Sigmoid colon (tissue), 7 donors: ENCODE measurements around the gene SORCS2. TPM values are rescaled to one million over a fixed set of nuclear protein-coding genes. Genes with fewer than 3 reads are reported as not detected.

Experiments used
- DNase-seq: peaks from one replicate; pipeline ENCODE4 v3.0.0-alpha.2; 2019
- H3K27ac ChIP-seq, 4 donors: fragments of 200-600 bp; sonication (generic); one replicate each; pipeline ENCODE4 v1.5.1; 2016 to 2019; ENCODE audit warnings: mild to moderate bottlenecking in 1 of 4
- H3K27me3 ChIP-seq, 3 donors: fragments of 200-600 bp; sonication (generic); one replicate each; pipeline ENCODE4 v1.5.1; 2019; ENCODE audit warnings: mild to moderate bottlenecking in 1 of 3
- H3K36me3 ChIP-seq, 4 donors: fragments of 200-600 bp; sonication (generic); one replicate each; pipeline ENCODE4 v1.5.1; 2016 to 2019
- H3K4me1 ChIP-seq, 4 donors: fragments of 200-600 bp; sonication (generic); one replicate each; pipeline ENCODE4 v1.5.1; 2017 to 2019
- H3K4me3 ChIP-seq, 4 donors: fragments of 200-600 bp; sonication (generic); one replicate each; pipeline ENCODE4 v1.5.1; 2017 to 2019; ENCODE audit warnings: mild to moderate bottlenecking in 2 of 4, moderate library complexity in 1 of 4
- H3K9me3 ChIP-seq, 4 donors: fragments of 200-600 bp in 3 of 4; sonication (generic) in 3 of 4; one replicate each; pipeline versions ENCODE4 v1.5.1 to v1.6.1; 2013 to 2019
- EP300 ChIP-seq, 4 donors: sonication (generic); formaldehyde crosslinking; IDR thresholded peaks; one replicate each; pipeline ENCODE4 v1.6.1; 2017; ENCODE audit warnings: antibody characterized with exemption in 4 of 4
- POLR2A ChIP-seq, 2 donors: fragments of 450-650 bp; IDR thresholded peaks; one replicate each; pipeline ENCODE4 v1.6.1; 2016; ENCODE audit warnings: antibody characterized with exemption in 2 of 2, mild to moderate bottlenecking in 2 of 2, moderate library complexity in 2 of 2
- POLR2AphosphoS5 ChIP-seq, 4 donors: sonication (generic); formaldehyde crosslinking; IDR thresholded peaks; one replicate each; pipeline ENCODE4 v1.6.1; 2017; ENCODE audit warnings: antibody characterized with exemption in 4 of 4
- WGBS, 2 donors: extraction: QIAGEN DNeasy Blood & Tissue Kit; methylation state at CpG; one replicate each; pipeline ENCODE4 v1.1.7; 2013; 5-methylcytosine and 5-hydroxymethylcytosine counted together
- intact Hi-C: fragments of 100-400 bp; cut with DNase I; formaldehyde crosslinking; loops from one replicate; pipeline ENCODE4 v1.15.1; 2023
- polyA plus RNA-seq, 3 donors: library from polyadenylated mRNA; stranded (reverse); fragments of 200-250 nt; gene quantifications; one replicate each; pipeline ENCODE4 v1.2.3, GENCODE V29; 2013
- total RNA-seq, 4 donors: library from RNA; depleted of rRNA; stranded (reverse); fragments of >200 nt; gene quantifications; one replicate each; pipeline ENCODE4 v1.1.0, GENCODE V29; 2016
- TF ChIP-seq, protein P1 (sequence below), 4 experiments: fragments of 450-650 bp in 3 of 4; fragments of 200-600 bp in 1 of 4; IDR thresholded peaks; one replicate each; pipeline ENCODE4 v1.5.1; 2016 to 2019; ENCODE audit warnings: antibody characterized with exemption in 4 of 4, mild to moderate bottlenecking in 3 of 4, moderate library complexity in 2 of 4
- donor health status: healthy with polysubstance abuse.
- donor health status: Bipolar disorder and iron deficiency.
- donor health status: healthy.

SORCS2 gene
- total and polyA plus RNA-seq, 7 donors, result 1.8 to 6.4 (median 3.9) TPM; not detected in 2

DNA sequence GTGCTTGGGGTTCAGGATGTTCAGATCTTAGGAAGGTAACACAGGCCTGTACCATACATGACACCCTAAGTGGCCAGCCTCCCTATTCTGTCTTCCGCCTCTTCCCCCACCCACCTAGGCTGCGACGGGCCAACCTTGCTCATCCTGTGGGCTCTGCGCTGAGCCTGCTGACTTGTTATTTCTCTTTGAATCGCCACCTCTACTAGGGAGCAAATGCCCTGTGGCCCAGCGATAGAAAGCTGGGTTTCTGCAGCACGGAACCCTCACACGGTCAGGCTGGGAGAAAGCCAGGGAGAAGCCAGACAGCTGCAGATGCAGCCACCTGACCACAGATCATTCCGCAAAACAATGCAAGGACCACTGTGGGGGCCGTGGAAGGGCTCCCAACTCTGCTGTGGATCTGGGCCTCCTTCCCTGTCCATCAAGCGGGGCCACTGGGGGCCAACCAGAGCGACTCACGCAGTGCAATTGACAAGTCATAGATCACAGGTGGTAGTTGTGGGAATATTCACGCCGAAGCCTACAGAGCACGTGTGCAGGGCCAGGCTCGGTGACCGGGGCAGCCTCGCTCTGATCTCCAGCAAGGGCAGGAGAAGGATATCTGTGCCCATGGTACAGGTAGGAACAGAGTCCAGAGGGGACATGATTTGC, 519.8 kb downstream of the SORCS2 start:
- H3K9me3 ChIP-seq, result peaks cover 0 to 3% (median 0%) of the 10 kb centered on the region in 4 donors
- TF ChIP-seq, protein P1, sequence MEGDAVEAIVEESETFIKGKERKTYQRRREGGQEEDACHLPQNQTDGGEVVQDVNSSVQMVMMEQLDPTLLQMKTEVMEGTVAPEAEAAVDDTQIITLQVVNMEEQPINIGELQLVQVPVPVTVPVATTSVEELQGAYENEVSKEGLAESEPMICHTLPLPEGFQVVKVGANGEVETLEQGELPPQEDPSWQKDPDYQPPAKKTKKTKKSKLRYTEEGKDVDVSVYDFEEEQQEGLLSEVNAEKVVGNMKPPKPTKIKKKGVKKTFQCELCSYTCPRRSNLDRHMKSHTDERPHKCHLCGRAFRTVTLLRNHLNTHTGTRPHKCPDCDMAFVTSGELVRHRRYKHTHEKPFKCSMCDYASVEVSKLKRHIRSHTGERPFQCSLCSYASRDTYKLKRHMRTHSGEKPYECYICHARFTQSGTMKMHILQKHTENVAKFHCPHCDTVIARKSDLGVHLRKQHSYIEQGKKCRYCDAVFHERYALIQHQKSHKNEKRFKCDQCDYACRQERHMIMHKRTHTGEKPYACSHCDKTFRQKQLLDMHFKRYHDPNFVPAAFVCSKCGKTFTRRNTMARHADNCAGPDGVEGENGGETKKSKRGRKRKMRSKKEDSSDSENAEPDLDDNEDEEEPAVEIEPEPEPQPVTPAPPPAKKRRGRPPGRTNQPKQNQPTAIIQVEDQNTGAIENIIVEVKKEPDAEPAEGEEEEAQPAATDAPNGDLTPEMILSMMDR (IDR thresholded peaks at IDR 0.05), result no peak
- TF ChIP-seq POLR2AphosphoS5 (IDR thresholded peaks at IDR 0.05), result no peak
- no peak overlapping the region for H3K27ac ChIP-seq
- no peak for DNase-seq
- no peaks in the 10 kb centered on the region for H3K27me3 ChIP-seq
- H3K36me3 ChIP-seq, result no peaks in the 10 kb centered on the region
- H3K4me3 ChIP-seq, result no peak overlapping the region
- intact Hi-C loops, result no loop called here
- no peaks in the 10 kb centered on the region for H3K4me1 ChIP-seq
- WGBS, 2 donors, result 89 to 93% methylated on average over 19 of the region's 19 CpGs

DNA sequence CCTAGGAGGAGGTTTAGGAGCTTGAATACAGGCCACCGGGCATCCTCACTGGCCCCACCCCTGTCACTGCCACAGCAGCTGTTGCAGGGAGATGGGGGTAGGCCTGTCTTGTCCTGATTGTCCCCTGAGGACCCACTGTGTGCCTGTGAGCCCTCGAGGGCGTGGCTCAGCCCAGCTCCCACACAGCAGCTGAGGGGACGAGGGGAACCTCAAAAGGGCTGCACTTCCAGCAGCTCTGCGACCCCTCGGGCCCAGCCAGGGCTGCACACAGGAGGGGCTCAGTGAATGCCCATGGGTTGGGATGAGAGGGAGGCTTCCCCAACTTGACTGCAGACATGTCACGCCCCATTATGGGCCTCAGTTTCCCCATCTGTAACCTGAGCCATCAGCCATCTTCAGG, 521.4 kb downstream of the SORCS2 start:
- no peaks in the 10 kb centered on the region for H3K4me1 ChIP-seq
- no peaks in the 10 kb centered on the region for H3K27me3 ChIP-seq
- no peak overlapping the region for H3K4me3 ChIP-seq
- H3K36me3 ChIP-seq, result no peaks in the 10 kb centered on the region
- no peak overlapping the region for H3K27ac ChIP-seq
- TF ChIP-seq EP300 (IDR thresholded peaks at IDR 0.05), result no peak
- TF ChIP-seq POLR2AphosphoS5 (IDR thresholded peaks at IDR 0.05), result no peak
- no peak for TF ChIP-seq POLR2A (IDR thresholded peaks at IDR 0.05)
- TF ChIP-seq, protein P1 (IDR thresholded peaks at IDR 0.05), result no peak
- intact Hi-C loops, result no loop called here
- DNase-seq, result no peak
- H3K9me3 ChIP-seq, result peaks cover 0 to 3% (median 0%) of the 10 kb centered on the region in 4 donors
- WGBS, 2 donors, result 72 to 79% methylated on average over 7 of the region's 7 CpGs

DNA sequence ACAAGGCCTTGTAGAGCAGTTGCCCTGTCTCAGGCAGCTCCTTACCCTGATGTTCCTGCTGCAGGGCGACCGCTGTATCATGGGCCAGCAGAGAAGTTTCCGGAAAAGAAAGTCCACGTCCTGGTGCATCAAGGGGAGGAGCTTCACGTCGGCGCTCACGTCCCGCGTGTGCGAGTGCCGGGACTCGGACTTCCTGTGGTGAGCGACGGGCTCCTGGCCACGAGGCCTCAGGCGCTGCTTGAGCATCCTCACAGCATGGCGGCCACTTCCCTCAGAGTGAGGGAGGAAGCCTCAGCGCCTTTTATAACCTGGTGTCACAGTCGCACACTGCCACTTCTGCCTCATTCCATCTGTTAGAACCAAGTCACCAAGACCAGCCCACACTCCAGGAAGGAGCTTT, 521.8 kb downstream of the SORCS2 start:
- WGBS, 2 donors, result 94 to 95% methylated on average over 20 of the region's 20 CpGs
- H3K27ac ChIP-seq, result no peak overlapping the region
- peaks cover 0 to 3% (median 0%) of the 10 kb centered on the region in 4 donors for H3K9me3 ChIP-seq
- H3K4me3 ChIP-seq, result no peak overlapping the region
- no peaks in the 10 kb centered on the region for H3K36me3 ChIP-seq
- H3K27me3 ChIP-seq, result no peaks in the 10 kb centered on the region
- DNase-seq, result no peak
- peaks cover 0 to under 1% (median under 1%) of the 10 kb centered on the region in 4 donors for H3K4me1 ChIP-seq
- TF ChIP-seq, protein P1 (IDR thresholded peaks at IDR 0.05), result no peak
- TF ChIP-seq EP300 (IDR thresholded peaks at IDR 0.05) (no peak), POLR2A (IDR thresholded peaks at IDR 0.05) (no peak), POLR2AphosphoS5 (IDR thresholded peaks at IDR 0.05) (no peak)
- intact Hi-C loops, result no loop called here

DNA sequence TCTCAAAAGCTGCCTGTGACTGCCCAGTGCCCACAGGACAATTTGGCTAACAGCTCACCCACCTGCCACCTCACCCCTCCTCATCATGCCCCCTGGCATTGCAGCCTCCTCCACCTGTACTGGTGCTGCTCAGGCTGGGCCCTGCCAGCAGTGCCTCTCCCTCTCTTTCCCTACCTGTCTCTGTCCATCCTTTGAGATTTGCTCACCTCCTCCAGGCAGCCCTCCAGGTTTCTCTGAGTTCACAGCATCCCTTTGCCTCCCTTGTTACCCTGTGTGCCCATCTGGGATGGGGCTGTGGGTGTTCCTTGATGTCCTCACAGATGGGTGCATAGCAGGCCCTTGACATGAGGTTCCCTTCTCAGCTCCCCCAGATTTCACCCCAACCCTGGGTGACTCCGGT, 522.4 kb downstream of the SORCS2 start:
- no peak for DNase-seq
- H3K4me3 ChIP-seq, result no peak overlapping the region
- TF ChIP-seq POLR2AphosphoS5 (IDR thresholded peaks at IDR 0.05) (no peak), POLR2A (IDR thresholded peaks at IDR 0.05) (no peak), EP300 (IDR thresholded peaks at IDR 0.05) (no peak)
- TF ChIP-seq, protein P1 (IDR thresholded peaks at IDR 0.05), result no peak
- H3K27ac ChIP-seq, result no peak overlapping the region
- peaks cover 0 to 7% (median 4%) of the 10 kb centered on the region in 4 donors for H3K4me1 ChIP-seq
- no peaks in the 10 kb centered on the region for H3K27me3 ChIP-seq
- intact Hi-C loops, result no loop called here
- no peaks in the 10 kb centered on the region for H3K36me3 ChIP-seq
- 89 to 92% methylated on average over 1 of the region's 1 CpG for WGBS, 2 donors
- peaks cover 0 to 3% (median 0%) of the 10 kb centered on the region in 4 donors for H3K9me3 ChIP-seq
